Epithelial cell of esophagus (primary cell): Measurements from ENCODE around the gene RGS6.

Experiments
- DNase-seq: peaks from one replicate; pipeline ENCODE4 v3.0.0; 2010; ENCODE audit warnings: low read depth
- H3K4me3 ChIP-seq: 2 replicates; pipeline ENCODE4 v1.5.1; 2011; ENCODE audit warnings: mild to moderate bottlenecking, low read length, control low read depth
- CTCF ChIP-seq: IDR thresholded peaks from 2 replicates; pipeline ENCODE4 v1.5.1; 2011; ENCODE audit warnings: low read depth, mild to moderate bottlenecking, low read length, control low read depth, inconsistent platforms; ENCODE audit not compliant: insufficient read depth; ENCODE audit errors: missing control alignments

Gene RGS6

DNA sequence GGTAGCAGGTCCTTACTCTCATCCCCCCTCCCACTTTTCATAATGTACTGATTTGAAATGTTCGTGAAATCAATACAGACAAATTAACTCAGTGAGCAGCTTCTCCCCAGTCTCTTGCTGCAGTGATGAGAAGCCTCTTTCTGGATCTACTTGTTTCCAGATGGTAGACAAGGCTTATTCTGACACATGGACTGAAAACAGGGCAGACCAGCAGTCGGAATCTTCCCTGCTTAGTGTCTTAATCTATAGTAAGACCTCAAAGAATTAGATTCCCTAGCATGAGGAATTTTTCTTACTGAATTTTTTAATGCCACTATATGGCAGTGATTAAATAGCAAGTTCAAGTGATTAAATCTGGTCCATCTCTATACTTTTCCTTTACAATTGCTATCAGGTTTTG, 120.1 kb downstream of the RGS6 start:
- TF ChIP-seq CTCF = no peak
- H3K4me3 ChIP-seq = no peak overlapping the region
- no peak for DNase-seq

DNA sequence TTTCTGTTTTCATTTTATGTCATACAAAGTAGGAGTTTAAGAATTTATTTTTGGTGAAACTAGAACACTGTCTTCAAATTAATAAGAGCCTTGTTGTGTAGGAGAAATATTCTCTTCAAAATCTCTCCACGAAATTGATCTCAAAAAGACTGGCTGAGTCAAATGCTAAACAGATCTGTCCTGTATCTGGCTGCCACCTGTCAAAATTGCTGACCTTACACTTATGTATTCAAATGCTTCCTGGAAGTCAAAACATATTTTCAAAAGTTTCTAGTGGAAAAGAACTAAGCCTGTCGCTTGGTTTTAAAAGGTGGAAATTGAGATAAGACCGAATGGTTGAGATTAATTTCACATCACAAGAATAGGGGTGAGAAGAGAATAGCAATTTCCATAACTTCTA, 121.4 kb downstream of the RGS6 start:
- no peak overlapping the region for H3K4me3 ChIP-seq
- DNase-seq = no peak
- TF ChIP-seq CTCF = no peak

DNA sequence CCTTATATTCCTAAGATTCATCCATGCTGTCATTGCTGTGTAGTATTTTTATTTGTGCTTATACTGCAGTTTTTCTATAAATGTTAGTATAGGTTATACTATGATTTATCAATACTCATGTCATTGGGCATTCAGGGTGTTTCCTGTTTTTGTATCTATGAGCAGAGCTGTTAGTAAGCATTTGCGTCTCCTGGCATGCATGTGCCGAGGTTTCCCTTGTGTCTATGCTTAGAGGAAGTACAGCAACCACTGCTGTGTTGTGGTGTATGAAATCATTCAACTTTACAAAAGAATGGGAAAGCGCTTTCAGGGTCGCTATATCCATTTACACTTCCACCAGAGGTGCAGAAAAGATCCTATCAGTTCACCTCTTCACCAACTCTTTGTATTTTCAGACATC, 122.7 kb downstream of the RGS6 start:
- no peak for TF ChIP-seq CTCF
- no peak for DNase-seq
- no peak overlapping the region for H3K4me3 ChIP-seq

GRCh38 chr14:72057701-72058285, 125.6 kb downstream of the RGS6 start:
- no peak for TF ChIP-seq CTCF
- H3K4me3 ChIP-seq = no peak overlapping the region
- DNase-seq = no peak

DNA sequence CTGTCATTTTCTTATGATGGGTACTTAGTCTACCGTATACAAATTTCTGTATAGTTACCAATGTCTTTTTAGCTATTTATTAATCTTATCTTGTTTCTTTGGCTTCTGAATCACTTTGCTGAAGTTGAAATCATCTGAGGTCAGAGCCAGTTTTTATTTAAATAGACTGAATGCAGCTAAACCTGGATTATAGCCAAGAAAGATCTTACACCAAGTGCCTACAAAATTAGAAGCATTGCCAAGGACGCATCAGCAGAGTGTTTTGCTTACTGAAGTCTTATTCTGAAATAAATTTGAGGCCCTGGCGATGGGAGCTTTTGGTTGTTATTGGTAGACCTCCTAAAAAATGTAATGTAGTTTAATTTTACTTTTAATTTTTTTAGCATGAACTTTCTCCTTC, 128.2 kb downstream of the RGS6 start:
- no peak for TF ChIP-seq CTCF
- DNase-seq = no peak

GRCh38 chr14:72060917-72061316, 128.7 kb downstream of the RGS6 start:
- H3K4me3 ChIP-seq = no peak overlapping the region
- no peak for TF ChIP-seq CTCF
- peak; percentile 11 for DNase-seq

More for the DNA sequence above, 128.2 kb downstream of the RGS6 start:
- H3K4me3 ChIP-seq = no peak overlapping the region

DNA sequence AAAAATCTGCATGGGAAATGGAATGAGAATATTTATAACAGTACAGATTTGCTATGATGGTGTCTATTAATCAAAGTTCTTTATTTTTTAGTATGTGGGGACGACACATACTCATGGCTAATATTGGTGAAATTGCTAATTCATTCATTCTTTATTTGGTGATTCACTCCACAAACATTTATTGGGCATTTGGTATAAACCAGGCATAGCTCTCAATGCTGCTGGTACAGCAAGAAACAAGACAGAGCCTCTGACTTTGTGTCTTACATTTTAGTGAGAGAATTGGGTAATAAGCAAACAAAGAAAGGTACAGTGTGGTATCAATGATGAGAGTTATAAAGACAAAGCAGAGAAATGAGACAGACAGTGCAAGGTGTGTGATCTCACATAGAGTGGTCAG, 129.5 kb downstream of the RGS6 start:
- TF ChIP-seq CTCF = no peak
- no peak for DNase-seq
- H3K4me3 ChIP-seq = no peak overlapping the region
